Fibroblast of the aortic adventitia (primary cell): ENCODE measurements around the gene PGGHG. TPM values are rescaled to one million over a fixed set of nuclear protein-coding genes. Genes with fewer than 3 reads are reported as not detected.
A peak's percentile ranks its signal among the peaks of the same experiment; 100 is the strongest.
"Not testable (repeated sequence)": the region's sequence is repeated elsewhere in the genome, so short reads cannot be mapped to it uniquely, and the experiment has no call there.

Experiments used
- DNase-seq: peaks from one replicate; pipeline ENCODE4 v3.0.0-alpha.2; 2010; ENCODE audit warnings: low read depth
- H3K4me3 ChIP-seq: 2 replicates; pipeline ENCODE4 v1.5.1; 2011; ENCODE audit warnings: low read depth, mild to moderate bottlenecking, control low read depth, low read length, moderate library complexity
- total RNA-seq: library from RNA; depleted of rRNA; stranded (reverse); fragments of >200 nt; gene quantifications from 2 replicates; pipeline ENCODE4 v1.2.3, GENCODE V29; 2012; ENCODE audit warnings: low replicate concordance
- TF ChIP-seq, protein P1 (sequence below): IDR thresholded peaks from 2 replicates; pipeline ENCODE4 v1.5.1; 2011; ENCODE audit warnings: mild to moderate bottlenecking, low read length, control low read depth, inconsistent platforms; ENCODE audit not compliant: insufficient read depth

The PGGHG gene
- total RNA-seq, 1 donor: 6.9 TPM

DNA sequence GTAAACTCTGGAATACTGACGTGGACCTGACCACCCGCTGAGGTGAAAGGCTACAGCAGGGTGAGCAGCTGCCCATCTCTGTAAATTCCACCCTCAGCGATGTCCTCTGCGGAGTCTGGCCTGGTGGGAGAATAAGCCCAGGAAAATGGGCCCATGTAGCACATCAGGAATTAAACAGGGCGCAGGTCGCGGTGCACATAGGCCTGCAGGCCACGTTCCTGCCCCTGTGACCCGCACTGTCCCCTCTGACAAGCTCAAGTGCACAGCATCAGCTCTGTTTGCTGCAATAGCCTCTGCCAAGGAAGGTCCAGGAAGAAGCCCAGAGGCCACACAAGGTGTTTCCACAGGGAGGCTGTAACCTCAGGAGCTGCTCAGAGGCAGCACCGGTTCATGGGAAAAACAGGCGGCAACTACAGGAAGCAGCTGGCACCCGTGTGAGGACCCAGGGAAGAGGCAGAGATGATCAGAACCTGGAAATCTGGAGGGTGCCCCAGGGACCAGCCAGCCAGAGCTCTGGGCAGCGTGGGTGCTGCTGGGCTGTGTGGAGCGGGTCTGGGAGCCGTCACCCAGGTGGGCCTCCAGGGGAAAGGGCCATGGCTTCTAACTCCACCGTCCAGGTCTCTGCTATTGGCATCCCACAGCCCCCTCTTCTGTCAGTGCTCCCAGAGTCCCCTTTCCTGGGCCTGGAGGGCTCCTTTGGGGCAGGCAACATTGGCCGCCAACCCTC lies 17.9 kb downstream of the PGGHG start:
- TF ChIP-seq, protein P1, sequence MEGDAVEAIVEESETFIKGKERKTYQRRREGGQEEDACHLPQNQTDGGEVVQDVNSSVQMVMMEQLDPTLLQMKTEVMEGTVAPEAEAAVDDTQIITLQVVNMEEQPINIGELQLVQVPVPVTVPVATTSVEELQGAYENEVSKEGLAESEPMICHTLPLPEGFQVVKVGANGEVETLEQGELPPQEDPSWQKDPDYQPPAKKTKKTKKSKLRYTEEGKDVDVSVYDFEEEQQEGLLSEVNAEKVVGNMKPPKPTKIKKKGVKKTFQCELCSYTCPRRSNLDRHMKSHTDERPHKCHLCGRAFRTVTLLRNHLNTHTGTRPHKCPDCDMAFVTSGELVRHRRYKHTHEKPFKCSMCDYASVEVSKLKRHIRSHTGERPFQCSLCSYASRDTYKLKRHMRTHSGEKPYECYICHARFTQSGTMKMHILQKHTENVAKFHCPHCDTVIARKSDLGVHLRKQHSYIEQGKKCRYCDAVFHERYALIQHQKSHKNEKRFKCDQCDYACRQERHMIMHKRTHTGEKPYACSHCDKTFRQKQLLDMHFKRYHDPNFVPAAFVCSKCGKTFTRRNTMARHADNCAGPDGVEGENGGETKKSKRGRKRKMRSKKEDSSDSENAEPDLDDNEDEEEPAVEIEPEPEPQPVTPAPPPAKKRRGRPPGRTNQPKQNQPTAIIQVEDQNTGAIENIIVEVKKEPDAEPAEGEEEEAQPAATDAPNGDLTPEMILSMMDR: no peak
- no peak overlapping the region for H3K4me3 ChIP-seq
- no peak for DNase-seq

DNA sequence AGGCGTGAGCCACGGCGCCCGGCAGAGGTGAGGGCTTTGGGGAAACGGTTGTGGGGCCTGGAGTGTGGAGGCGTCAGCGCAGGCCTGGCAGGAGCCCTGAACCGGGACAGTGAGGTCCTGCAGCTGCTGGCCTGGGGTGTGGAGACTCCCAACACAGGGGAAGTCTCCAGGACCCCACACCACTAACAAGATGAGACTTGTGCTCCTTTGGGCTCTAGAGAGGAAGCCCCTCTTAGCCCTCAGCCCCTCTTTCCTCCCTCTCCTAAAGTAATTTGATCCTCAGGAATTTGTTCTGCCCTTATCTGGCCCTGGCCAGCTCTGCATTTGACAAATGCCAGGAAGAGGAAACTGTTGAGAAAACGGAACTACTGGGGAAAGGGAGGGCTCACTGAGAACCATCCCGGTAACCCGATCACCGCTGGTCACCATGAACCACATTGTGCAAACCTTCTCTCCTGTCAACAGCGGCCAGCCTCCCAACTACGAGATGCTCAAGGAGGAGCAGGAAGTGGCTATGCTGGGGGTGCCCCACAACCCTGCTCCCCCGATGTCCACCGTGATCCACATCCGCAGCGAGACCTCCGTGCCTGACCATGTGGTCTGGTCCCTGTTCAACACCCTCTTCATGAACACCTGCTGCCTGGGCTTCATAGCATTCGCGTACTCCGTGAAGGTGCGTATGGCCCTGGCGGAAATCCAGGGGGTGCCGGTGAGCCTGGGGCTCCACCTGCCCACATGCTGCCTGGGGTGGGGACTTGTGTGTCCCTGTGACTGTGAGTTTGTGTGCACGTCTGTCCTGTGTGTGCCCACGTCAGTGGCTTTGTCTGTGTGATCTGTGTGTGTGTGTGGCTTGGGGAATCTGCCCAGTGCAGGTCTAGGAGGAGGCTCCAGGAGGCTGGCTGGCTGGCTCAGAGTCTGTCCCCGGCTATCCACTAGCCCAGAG lies 19.1 kb downstream of the PGGHG start, which contains the start of gene IFITM2:
Gene IFITM2 (plus strand): TSS at position 51 of the 943 bp plus-strand sequence. CDS start 377 bp downstream, at position 428.
- peak within 1 kb of the TSS; percentile 86 for H3K4me3 ChIP-seq
- peak; percentile 92 for DNase-seq
- TF ChIP-seq, protein P1: peak; percentile 14

DNA sequence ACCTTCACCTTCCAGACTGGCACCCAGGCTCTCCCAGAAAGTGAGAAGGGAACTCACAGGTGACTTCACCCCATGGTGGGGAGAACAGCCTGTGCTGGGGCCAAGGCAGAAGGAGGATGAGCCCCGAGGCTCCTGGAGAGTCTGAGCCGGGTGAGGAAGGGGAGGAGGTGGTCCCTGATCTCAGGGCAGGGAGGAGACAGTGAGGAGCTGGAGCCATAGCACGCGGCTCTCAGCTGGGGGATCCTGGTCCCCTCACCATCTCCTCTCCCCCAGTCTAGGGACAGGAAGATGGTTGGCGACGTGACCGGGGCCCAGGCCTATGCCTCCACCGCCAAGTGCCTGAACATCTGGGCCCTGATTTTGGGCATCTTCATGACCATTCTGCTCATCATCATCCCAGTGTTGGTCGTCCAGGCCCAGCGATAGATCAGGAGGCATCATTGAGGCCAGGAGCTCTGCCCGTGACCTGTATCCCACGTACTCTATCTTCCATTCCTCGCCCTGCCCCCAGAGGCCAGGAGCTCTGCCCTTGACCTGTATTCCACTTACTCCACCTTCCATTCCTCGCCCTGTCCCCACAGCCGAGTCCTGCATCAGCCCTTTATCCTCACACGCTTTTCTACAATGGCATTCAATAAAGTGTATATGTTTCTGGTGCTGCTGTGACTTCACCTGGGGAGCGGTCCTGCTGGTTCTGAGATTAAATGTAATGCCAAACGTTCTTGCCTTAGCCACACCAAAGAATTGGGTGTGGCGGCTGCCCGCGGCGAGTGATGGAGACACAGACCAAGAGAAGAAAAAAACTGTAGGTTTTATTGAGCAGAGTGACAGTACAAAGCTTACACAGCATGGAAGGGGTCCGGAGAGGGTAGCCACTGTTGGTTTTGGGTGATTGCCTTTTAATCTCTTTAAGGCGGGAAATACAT lies 20.1 kb downstream of the PGGHG start:
- DNase-seq: not testable (repeated sequence)
- peak overlapping the region; percentile 86 for H3K4me3 ChIP-seq

DNA sequence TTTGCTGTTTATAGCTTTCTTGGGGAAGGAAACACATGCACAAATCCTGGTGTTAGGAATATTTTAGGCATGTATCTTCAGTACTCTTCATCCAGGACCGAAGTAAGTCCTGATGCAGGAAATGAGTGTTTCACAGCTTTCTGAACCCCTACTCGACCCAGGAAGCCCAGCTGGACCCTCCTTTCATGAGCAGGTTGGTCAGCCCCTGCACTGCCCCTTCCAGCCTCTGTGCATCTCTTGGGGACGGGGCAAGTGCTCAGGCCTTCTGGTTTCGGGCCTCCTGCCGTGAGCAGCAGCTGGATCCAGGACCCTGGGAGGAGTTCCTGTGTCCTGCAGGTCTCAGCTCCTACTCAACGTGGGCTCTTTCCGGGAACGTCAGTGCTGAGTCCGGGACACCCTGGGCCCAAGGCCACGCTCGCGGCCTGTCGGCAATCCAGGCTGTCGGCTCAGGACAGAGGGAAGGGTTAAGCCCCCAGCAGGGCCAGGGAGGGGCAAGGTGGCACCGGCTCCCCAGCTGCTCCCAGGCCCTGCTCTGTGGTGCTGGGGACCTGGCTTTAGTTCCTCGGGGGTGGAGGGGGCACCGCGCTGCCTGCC lies 21.1 kb downstream of the PGGHG start:
- not testable (repeated sequence) for DNase-seq
- peak overlapping the region; percentile 86 for H3K4me3 ChIP-seq

DNA sequence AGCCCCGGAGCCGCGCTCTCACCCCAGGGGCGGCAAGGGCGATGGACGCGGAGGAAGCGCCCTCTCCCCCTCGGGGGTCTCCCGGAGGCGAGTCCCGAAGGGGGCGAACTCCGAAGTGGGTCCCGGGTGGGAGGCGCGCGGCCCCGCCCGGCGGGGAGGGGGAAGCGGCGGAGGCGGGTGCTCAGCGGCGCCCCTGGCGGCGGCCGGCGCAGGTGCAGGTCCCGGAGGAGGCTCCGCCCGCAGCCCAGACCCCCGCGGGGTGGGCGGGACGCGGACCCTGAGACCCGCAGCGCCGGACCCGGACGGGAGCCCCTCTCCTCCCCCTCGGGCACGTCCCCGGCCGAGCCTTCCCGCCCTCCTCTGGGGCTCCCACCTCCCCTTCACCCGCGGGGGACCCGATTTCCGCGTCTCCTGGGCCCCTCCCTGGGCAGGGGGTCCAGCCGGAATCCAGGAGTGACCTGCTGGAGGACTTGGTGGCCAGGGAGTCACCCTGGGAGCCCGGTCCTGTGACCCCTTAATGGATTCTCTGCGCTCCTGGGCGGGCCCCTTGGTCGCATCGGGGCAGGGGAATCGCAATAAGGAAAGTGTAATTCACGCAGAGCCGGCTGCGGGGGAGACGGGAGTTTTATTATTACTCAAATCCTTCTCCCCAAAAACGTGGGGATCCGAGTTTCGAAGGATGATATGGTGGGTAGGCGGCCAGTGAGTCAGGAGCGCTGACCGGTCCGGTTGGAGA lies 22.3 kb downstream of the PGGHG start:
- H3K4me3 ChIP-seq: peak overlapping the region; percentile 28
- DNase-seq: not testable (repeated sequence)

DNA sequence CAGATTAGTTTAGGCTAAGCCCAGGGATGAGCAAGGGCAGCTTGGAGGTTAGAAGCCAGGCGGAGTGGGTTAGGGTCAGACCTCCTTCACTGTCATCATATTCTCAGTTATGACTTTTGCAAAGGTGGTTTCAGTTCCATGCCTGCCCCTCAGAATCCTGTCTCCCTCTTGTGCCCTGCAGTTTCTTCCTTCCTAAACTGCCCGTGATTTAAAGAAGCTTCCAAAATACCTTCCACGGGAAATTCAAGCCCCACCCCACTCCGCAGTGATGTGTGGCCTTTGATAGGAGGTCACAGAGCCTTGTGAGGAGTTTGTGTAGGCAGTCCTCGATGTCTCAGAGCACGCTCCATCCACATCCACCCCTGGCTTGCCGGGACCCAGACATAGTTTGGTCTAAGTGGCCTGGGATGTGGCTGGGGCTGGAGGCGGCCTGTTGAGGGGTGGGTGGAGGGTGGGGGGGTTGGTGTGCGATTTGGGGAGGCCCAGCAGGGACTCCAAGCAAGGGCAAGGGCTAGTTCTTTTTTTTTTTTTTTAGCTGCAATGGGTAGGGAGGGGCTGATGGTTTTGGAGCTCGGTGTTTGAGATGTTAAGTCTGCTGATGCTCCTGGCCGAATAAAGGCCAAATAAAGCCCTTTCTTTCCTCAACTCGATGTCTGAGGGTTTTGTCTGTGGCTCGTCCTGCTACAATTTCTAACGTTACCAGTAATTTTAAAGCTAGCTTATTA lies 23.3 kb downstream of the PGGHG start:
- TF ChIP-seq, protein P1: no peak
- peak; percentile 50 for DNase-seq
- peak overlapping the region; percentile 41 for H3K4me3 ChIP-seq

DNA sequence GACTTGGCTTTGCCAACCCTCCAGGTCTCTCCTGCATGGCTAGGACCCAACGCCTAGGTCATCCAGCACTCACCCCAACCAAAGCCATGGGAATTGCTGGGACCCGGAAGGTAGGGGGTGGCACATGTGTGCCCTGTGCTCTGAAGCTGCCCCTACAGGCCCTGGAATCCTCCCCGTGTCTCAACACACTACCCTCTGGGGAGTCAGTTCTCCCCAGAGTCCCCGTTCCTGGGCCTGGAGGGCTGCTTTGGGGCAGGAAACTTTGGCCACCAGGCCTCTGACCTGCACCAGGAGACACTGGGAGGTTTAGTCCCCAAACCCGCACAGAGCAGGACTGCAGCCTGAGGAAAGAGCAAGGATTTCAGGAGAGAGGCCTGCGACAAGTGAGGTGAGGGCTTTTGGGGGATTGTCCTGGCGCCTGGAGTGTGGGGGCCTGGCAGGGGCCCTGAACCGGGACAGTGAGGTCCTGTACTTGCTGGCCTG lies 24.4 kb downstream of the PGGHG start:
- H3K4me3 ChIP-seq: peak overlapping the region; percentile 84
- TF ChIP-seq, protein P1: no peak
- DNase-seq: no peak
